Smooth muscle cell (in vitro differentiated cells): ENCODE measurements around the gene PTPRM. TPM values are rescaled to one million over a fixed set of nuclear protein-coding genes. Genes with fewer than 3 reads are reported as not detected.

Experiments
- DNase-seq: peaks from one replicate; lab custom pipeline; 2025; ENCODE audit not compliant: unreplicated experiment; lab: John Stamatoyannopoulos, UW
- H2AFZ ChIP-seq: fragments of 200-600 bp; sonication (generic); 2 replicates; pipeline ENCODE4 v1.6.0; 2016; ENCODE audit warnings: antibody characterized with exemption, low read depth, mild to moderate bottlenecking
- H3F3A ChIP-seq: fragments of 200-600 bp; sonication (generic); 2 replicates; pipeline ENCODE4 v1.6.0; 2017; ENCODE audit warnings: antibody characterized with exemption, low read depth
- H3K27ac ChIP-seq: fragments of 200-600 bp; sonication (generic); 2 replicates; pipeline ENCODE4 v1.5.1; 2016; ENCODE audit warnings: low read depth, mild to moderate bottlenecking
- H3K27me3 ChIP-seq: fragments of 200-600 bp; sonication (generic); 2 replicates; pipeline ENCODE4 v1.6.1; 2016; ENCODE audit warnings: low read depth, mild to moderate bottlenecking
- H3K36me3 ChIP-seq: fragments of 200-600 bp; sonication (generic); 2 replicates; pipeline ENCODE4 v1.5.1; 2016; ENCODE audit warnings: low read depth
- H3K4me1 ChIP-seq: fragments of 200-600 bp; sonication (generic); 2 replicates; pipeline ENCODE4 v1.5.1; 2016; ENCODE audit warnings: low read depth
- H3K4me2 ChIP-seq: fragments of 200-600 bp; sonication (generic); 2 replicates; pipeline ENCODE4 v1.6.0; 2016; ENCODE audit warnings: mild to moderate bottlenecking
- H3K4me3 ChIP-seq: fragments of 200-600 bp; sonication (generic); 2 replicates; pipeline ENCODE4 v1.5.1; 2016; ENCODE audit warnings: mild to moderate bottlenecking
- H3K79me2 ChIP-seq: fragments of 200-600 bp; sonication (generic); 2 replicates; pipeline ENCODE4 v1.6.0; 2016; ENCODE audit warnings: low read depth, mild to moderate bottlenecking
- H3K9ac ChIP-seq: fragments of 200-600 bp; sonication (generic); 2 replicates; pipeline ENCODE4 v1.6.0; 2016; ENCODE audit warnings: low read depth
- H3K9me3 ChIP-seq: fragments of 200-600 bp; sonication (generic); replicated peaks from 2 replicates; pipeline ENCODE4 v1.5.1; 2016; ENCODE audit warnings: low read depth
- H4K20me1 ChIP-seq: fragments of 200-600 bp; sonication (generic); 2 replicates; pipeline ENCODE4 v1.6.0; 2016; ENCODE audit warnings: low read depth
- WGBS: methylation state at CpG from one replicate; pipeline ENCODE4 v1.1.7; 2016; ENCODE audit warnings: low lambda C conversion rate; 5-methylcytosine and 5-hydroxymethylcytosine counted together
- polyA plus RNA-seq: library from polyadenylated mRNA; unstranded; fragments of >200 nt; fragmentation: Nextera tagmentation; extraction: Ambion mirVana; gene quantifications from 2 replicates; pipeline ENCODE4 v1.2.1, GENCODE V29; 2016
- total RNA-seq: library from RNA; depleted of rRNA; stranded (reverse); fragments of >200 nt; gene quantifications from 2 replicates; pipeline ENCODE4 v1.2.3, GENCODE V29; 2014
- TF ChIP-seq, protein P1 (sequence below): fragments of 200-600 bp; sonication (generic); IDR thresholded peaks from 2 replicates; pipeline ENCODE4 v1.5.1; 2017; ENCODE audit warnings: borderline replicate concordance, mild to moderate bottlenecking, antibody characterized with exemption; ENCODE audit not compliant: insufficient read depth, poor library complexity, severe bottlenecking

The PTPRM gene
- total and polyA plus RNA-seq, 2 experiments from 2014 or later = 57.5 to 115 TPM

DNA sequence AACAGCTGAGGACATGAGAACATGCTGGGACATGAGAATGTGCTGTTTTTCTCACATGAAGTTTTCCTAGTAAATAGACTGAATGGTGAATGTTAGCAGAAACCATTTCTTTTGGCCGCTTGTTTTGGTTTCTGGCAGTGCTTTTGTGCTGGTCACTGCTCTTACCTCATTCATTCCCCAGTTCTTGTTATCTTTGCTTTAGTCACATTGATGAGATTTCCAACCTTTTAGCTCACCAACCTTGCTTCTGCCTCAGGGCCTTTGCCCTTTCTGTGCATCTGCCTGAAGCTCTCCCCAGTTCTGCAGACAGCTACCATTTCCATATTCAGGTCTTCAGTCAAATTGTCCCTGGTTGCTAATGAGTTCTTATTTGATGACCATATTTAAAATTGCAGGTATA lies 91.6 kb downstream of the PTPRM start:
- H3F3A ChIP-seq = no peaks in the 10 kb centered on the region
- H3K4me1 ChIP-seq = peaks cover 8% of the 10 kb centered on the region
- H3K79me2 ChIP-seq = peaks cover 53% of the 10 kb centered on the region
- no peak overlapping the region for H3K4me2 ChIP-seq
- H2AFZ ChIP-seq = no peak overlapping the region
- no peak overlapping the region for H3K4me3 ChIP-seq
- no peak for DNase-seq
- H3K9me3 ChIP-seq = no peaks in the 10 kb centered on the region
- H4K20me1 ChIP-seq = peaks cover 81% of the 10 kb centered on the region
- H3K27ac ChIP-seq = peak overlapping the region; percentile 27
- no peaks in the 10 kb centered on the region for H3K27me3 ChIP-seq
- 87% methylated on average over 1 of the region's 1 CpG for WGBS
- TF ChIP-seq, protein P1, sequence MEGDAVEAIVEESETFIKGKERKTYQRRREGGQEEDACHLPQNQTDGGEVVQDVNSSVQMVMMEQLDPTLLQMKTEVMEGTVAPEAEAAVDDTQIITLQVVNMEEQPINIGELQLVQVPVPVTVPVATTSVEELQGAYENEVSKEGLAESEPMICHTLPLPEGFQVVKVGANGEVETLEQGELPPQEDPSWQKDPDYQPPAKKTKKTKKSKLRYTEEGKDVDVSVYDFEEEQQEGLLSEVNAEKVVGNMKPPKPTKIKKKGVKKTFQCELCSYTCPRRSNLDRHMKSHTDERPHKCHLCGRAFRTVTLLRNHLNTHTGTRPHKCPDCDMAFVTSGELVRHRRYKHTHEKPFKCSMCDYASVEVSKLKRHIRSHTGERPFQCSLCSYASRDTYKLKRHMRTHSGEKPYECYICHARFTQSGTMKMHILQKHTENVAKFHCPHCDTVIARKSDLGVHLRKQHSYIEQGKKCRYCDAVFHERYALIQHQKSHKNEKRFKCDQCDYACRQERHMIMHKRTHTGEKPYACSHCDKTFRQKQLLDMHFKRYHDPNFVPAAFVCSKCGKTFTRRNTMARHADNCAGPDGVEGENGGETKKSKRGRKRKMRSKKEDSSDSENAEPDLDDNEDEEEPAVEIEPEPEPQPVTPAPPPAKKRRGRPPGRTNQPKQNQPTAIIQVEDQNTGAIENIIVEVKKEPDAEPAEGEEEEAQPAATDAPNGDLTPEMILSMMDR = no peak
- H3K36me3 ChIP-seq = no peaks in the 10 kb centered on the region
- no peak overlapping the region for H3K9ac ChIP-seq

GRCh38 chr18:7661207-7661606 lies 94.1 kb downstream of the PTPRM start:
- H3K4me1 ChIP-seq = peaks cover 14% of the 10 kb centered on the region
- H3K27me3 ChIP-seq = no peaks in the 10 kb centered on the region
- no peak overlapping the region for H3K27ac ChIP-seq
- DNase-seq = no peak
- TF ChIP-seq, protein P1 = no peak
- no peak overlapping the region for H3K4me3 ChIP-seq
- H3K79me2 ChIP-seq = peaks cover 47% of the 10 kb centered on the region
- no peaks in the 10 kb centered on the region for H3K9me3 ChIP-seq
- no peak overlapping the region for H3K4me2 ChIP-seq
- WGBS = 97% methylated on average over 1 of the region's 1 CpG
- H3K9ac ChIP-seq = no peak overlapping the region
- H3K36me3 ChIP-seq = no peaks in the 10 kb centered on the region
- H4K20me1 ChIP-seq = peaks cover 71% of the 10 kb centered on the region
- no peaks in the 10 kb centered on the region for H3F3A ChIP-seq
- H2AFZ ChIP-seq = no peak overlapping the region

DNA sequence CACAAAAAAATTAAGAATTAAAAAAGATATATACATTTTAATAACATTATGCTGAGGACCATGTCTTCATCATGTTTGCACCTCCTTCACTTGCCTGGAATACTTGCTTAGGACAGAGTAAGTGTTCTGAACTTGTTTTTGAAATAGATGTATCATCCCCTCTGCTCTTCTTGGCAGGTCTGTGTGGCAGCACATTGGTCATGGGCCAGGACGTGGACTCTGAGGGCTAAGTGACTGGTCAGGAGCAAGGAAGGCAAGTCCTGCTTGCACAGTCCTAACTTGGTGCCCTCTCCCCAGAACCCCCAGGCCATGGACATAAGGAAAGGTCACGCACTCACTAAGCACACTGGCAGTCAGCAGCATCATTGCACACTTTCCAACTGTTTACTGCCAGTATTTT lies 95.8 kb downstream of the PTPRM start:
- TF ChIP-seq, protein P1 = no peak
- Histone ChIP-seq H3K4me3 (no peak overlapping the region), H3K9me3 (no peaks in the 10 kb centered on the region), H2AFZ (no peak overlapping the region), H3K27me3 (no peaks in the 10 kb centered on the region), H4K20me1 (peaks cover 73% of the 10 kb centered on the region), H3K9ac (no peak overlapping the region), H3K4me2 (no peak overlapping the region), H3K79me2 (peaks cover 36% of the 10 kb centered on the region), H3K4me1 (peaks cover 12% of the 10 kb centered on the region), H3K36me3 (no peaks in the 10 kb centered on the region), H3F3A (no peaks in the 10 kb centered on the region), H3K27ac (no peak overlapping the region)
- no peak for DNase-seq
- 97% methylated on average over 2 of the region's 2 CpGs for WGBS

DNA sequence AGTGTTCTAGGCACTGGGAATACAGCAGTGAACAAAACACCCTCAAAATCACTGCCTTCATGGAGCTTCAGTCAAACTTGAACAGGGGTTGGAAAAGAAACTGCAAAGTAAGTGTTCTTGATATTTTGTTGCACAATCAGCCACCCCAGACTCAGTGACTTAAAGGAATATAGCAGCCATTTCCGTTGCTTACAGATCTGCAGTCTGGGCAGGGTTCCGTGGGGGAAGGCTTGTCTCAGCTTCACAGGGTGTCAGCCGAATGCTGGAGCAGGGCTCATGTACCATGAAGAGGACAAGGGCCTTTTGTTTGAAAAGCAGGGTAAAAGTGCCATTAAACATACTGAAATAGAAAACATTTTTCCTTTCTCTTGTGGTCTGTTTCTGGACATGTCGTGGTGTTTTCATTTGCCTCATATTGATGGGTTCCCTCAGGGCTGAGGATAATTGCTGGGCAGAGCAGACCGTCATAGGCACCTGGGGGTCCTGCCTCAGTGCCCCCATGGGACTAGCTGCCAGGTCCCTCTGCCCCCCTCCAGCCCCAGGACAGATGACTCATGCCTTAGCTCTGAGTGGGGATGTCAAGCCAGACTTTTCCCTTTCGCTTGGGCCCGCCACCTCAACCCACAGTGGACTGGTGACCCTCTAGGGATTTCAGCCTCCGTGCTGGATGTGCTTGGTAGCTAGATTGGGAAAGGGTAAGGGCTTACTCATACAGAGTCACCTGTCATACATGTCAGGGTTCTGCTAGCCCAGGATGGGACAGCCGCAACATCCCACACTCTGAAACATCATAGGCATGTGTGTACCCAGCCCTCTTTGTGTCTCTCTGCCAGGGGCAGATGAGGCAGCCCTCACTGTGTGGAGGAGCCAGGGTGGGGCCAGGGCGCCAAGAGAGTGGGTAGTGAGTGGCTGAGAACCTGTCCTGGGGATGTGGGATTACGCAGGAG lies 96.5 kb downstream of the PTPRM start:
- no peaks in the 10 kb centered on the region for H3K36me3 ChIP-seq
- H3K4me3 ChIP-seq = no peak overlapping the region
- 82% methylated on average over 11 of the region's 11 CpGs for WGBS
- no peaks in the 10 kb centered on the region for H3F3A ChIP-seq
- H3K9ac ChIP-seq = no peak overlapping the region
- TF ChIP-seq, protein P1 = no peak
- no peak overlapping the region for H3K27ac ChIP-seq
- no peaks in the 10 kb centered on the region for H3K27me3 ChIP-seq
- no peak overlapping the region for H2AFZ ChIP-seq
- no peak overlapping the region for H3K4me2 ChIP-seq
- H3K9me3 ChIP-seq = no peaks in the 10 kb centered on the region
- H4K20me1 ChIP-seq = peaks cover 75% of the 10 kb centered on the region
- no peak for DNase-seq
- H3K79me2 ChIP-seq = peaks cover 36% of the 10 kb centered on the region
- peaks cover 10% of the 10 kb centered on the region for H3K4me1 ChIP-seq
